ENCODE data around the gene PLEKHA7.

The PLEKHA7 gene

GRCh38 chr11:16788141-16789062 is 225.8 kb downstream of the PLEKHA7 start:
- TF ChIP-seq CTCF (IDR thresholded peaks at IDR 0.05; ENCODE audit: low read depth, low read length, missing control alignments), result peak; percentile 97
- DNase-seq (ENCODE audit: low read depth), result no peak
- in situ Hi-C loops (cut with HindIII; ENCODE audit: low sequenced_read_pairs), result loop anchor here (10.0 kb wide), 1 partner anchor 276 kb away; no protein-coding TSS in a partner anchor
- H3K4me3 ChIP-seq (ENCODE audit: low read depth, low read length), result no peak overlapping the region

DNA sequence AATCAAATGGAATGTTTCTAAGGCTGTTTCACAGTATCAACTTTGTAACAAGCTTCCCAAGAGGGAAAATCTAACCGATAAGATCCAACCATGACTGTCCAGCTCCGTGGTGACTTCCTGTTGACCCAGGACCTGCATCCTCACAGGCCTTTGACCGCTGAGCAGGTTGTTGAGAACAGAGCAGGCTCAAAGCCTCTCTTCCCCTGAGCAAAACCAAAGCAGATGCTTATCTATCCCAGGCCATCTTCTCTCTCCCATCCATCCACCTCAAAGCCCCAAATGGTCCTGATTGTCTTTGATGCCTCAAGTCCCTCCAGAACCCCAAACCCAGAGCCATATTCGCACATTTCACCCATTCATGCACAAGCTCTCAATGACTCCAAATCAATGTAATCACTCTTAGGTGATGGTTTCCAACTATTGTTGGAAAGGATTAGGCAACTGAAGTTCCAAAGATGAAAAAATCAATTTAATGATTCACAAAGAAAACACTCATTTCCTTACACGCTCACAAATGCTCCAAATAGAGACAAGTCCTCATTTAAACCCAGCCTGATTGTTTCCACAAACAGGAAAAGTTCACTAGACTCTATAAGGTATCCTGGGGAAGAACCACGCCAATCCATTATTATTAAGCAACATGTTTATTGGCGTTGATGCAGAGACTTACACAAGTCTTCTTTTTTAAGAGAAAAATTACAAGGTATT is 227.0 kb downstream of the PLEKHA7 start:
- no peak for DNase-seq (ENCODE audit: low read depth)
- H3K4me3 ChIP-seq (ENCODE audit: low read depth, low read length), result no peak overlapping the region
- no peak for TF ChIP-seq CTCF (IDR thresholded peaks at IDR 0.05; ENCODE audit: low read depth, low read length, missing control alignments)
- in situ Hi-C loops (cut with HindIII; ENCODE audit: low sequenced_read_pairs), result loop anchor here (10.0 kb wide), 1 partner anchor 278 kb away; no protein-coding TSS in a partner anchor

DNA sequence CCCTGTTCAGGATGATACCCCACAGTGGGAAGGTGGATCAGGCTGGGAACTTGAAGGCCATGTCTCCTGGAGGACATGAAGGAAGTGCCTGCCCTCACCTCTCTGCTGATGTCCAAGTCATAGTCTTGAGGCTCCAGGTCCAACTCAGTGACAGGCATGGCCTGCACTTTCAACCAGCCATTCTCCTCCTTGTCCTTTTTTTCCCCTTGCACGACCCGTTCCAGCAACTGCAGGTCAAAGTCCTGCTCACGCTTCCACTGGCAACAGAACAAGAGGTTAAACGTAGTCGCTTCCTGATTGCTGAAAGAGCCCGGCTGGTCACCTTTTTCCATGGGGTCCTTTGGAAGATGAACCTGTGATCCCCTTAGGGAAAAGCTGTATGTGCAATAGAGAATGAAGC is 228.1 kb downstream of the PLEKHA7 start:
- no peak overlapping the region for H3K4me3 ChIP-seq (ENCODE audit: low read depth, low read length)
- in situ Hi-C loops (cut with HindIII; ENCODE audit: low sequenced_read_pairs), result loop anchor here (10.0 kb wide), 1 partner anchor 279 kb away; no protein-coding TSS in a partner anchor
- no peak for DNase-seq (ENCODE audit: low read depth)
- no peak for TF ChIP-seq CTCF (IDR thresholded peaks at IDR 0.05; ENCODE audit: low read depth, low read length, missing control alignments)

- TF ChIP-seq CTCF (IDR thresholded peaks at IDR 0.05; ENCODE audit: low read depth, low read length, missing control alignments), result peak; percentile 97
- DNase-seq (ENCODE audit: low read depth), result peak; percentile 62
- no peak overlapping the region for H3K4me3 ChIP-seq (ENCODE audit: low read depth, low read length)
- in situ Hi-C loops (cut with HindIII; ENCODE audit: low sequenced_read_pairs), result loop anchor here (10.0 kb wide), 1 partner anchor 279 kb away; no protein-coding TSS in a partner anchor
These were observed 228.6 kb downstream of the PLEKHA7 start for GRCh38 chr11:16785520-16786128.

DNA sequence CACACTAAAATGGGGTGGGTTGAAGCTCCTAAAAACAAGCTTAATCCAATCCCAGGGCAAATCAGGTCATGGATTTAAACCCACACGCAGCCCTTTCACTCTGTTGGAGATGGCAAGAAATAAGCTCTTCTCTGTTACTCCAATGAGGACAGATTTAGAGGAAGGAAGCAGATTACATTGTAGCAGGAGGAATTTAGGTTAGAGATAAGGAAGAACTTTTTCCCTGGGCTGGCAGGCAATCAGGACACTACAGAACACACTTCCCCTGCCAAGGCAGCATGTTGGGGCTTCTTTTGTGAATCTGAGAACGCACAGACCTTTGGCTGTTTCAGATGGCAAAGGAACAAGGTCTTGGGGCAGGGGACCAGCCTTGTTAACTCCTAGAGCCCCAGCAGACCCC is 229.5 kb downstream of the PLEKHA7 start:
- no peak overlapping the region for H3K4me3 ChIP-seq (ENCODE audit: low read depth, low read length)
- in situ Hi-C loops (cut with HindIII; ENCODE audit: low sequenced_read_pairs), result loop anchor here (10.0 kb wide), 1 partner anchor 280 kb away; no protein-coding TSS in a partner anchor
- no peak for TF ChIP-seq CTCF (IDR thresholded peaks at IDR 0.05; ENCODE audit: low read depth, low read length, missing control alignments)
- DNase-seq (ENCODE audit: low read depth), result no peak

DNA sequence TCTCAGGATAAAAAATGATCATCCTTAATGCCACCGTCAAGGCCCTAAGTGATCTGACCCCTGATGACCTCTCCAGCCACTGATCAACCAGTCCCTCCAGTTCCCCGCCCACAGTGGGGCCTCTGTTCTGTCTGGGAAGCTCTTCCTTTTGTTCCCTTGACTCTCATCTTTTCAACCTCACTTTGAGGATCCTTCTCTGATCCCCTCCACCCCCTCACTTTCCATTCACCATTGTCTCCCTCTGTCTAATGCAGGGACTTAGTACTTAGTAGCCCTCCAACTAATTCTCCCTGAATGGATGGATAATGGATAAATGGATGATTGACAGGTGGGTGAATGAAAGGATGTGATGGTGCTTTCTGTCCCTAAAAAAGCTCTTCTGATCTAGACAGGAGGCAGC is 230.1 kb downstream of the PLEKHA7 start:
- no peak overlapping the region for H3K4me3 ChIP-seq (ENCODE audit: low read depth, low read length)
- DNase-seq (ENCODE audit: low read depth), result no peak
- in situ Hi-C loops (cut with HindIII; ENCODE audit: low sequenced_read_pairs), result loop anchor here (10.0 kb wide), 1 partner anchor 281 kb away; no protein-coding TSS in a partner anchor
- TF ChIP-seq CTCF (IDR thresholded peaks at IDR 0.05; ENCODE audit: low read depth, low read length, missing control alignments), result no peak
